Choroid plexus epithelial cell (primary cell): ENCODE measurements around the gene ATOH8.

Source experiments
- DNase-seq: peaks from one replicate; pipeline ENCODE4 v3.0.0-alpha.2; 2010; ENCODE audit warnings: low read depth
- H3K4me3 ChIP-seq: 2 replicates; pipeline ENCODE4 v1.5.1; 2011; ENCODE audit warnings: low read depth, mild to moderate bottlenecking, control low read depth, low read length, moderate library complexity
- TF ChIP-seq, protein P1 (sequence below): conservative IDR thresholded peaks from 2 replicates; pipeline ENCODE4 v1.5.1; 2011; ENCODE audit warnings: low read depth, mild to moderate bottlenecking, control low read depth, inconsistent platforms, low read length, moderate library complexity

The ATOH8 gene

GRCh38 chr2:85770369-85770768 is 16.6 kb downstream of the ATOH8 start:
- no peak overlapping the region for H3K4me3 ChIP-seq
- TF ChIP-seq, protein P1, sequence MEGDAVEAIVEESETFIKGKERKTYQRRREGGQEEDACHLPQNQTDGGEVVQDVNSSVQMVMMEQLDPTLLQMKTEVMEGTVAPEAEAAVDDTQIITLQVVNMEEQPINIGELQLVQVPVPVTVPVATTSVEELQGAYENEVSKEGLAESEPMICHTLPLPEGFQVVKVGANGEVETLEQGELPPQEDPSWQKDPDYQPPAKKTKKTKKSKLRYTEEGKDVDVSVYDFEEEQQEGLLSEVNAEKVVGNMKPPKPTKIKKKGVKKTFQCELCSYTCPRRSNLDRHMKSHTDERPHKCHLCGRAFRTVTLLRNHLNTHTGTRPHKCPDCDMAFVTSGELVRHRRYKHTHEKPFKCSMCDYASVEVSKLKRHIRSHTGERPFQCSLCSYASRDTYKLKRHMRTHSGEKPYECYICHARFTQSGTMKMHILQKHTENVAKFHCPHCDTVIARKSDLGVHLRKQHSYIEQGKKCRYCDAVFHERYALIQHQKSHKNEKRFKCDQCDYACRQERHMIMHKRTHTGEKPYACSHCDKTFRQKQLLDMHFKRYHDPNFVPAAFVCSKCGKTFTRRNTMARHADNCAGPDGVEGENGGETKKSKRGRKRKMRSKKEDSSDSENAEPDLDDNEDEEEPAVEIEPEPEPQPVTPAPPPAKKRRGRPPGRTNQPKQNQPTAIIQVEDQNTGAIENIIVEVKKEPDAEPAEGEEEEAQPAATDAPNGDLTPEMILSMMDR: no peak
- no peak for DNase-seq

GRCh38 chr2:85770786-85771409 is 17.1 kb downstream of the ATOH8 start:
- TF ChIP-seq, protein P1: no peak
- no peak overlapping the region for H3K4me3 ChIP-seq
- no peak for DNase-seq

GRCh38 chr2:85771486-85771885 is 17.7 kb downstream of the ATOH8 start:
- no peak overlapping the region for H3K4me3 ChIP-seq
- DNase-seq: no peak
- TF ChIP-seq, protein P1: no peak

DNA sequence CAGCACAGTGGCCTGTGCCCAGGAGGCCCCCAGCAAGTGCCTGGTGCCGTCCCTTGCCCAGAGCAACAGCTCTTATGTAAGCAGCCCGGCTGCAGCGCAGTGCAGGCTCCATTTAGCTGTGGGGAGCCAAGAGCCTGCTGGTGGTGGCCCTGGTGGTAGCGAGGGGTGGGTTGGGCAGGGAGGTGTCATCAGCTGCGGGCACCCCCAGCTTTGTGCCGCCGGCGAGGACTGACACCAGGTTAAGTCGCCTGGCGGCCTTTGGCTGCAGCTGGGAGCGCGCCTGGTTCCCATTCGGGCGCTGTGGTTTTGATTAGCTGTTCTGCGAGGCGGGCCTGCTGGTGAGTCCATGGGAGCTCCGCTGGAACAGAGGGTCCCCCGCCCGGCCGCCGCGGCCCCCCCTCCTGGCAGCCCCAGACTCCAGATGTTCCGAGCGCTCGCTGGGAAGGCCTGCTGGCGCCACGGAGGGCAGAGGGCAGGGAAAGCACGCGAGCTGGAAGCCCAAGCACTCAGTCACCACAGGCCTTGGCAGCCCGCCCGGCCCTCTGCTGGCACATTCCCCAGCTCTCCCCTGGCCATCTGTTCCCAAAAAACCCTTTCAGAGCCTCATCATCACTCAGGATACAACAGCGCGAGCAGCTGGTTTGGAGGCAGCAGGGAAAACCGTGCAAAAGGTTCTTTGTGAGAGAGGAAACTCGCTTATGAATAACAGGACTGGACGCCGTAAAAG is 18.4 kb downstream of the ATOH8 start:
- H3K4me3 ChIP-seq: peak overlapping the region; percentile 17
- DNase-seq: peak; percentile 100
- TF ChIP-seq, protein P1: peak; percentile 41

DNA sequence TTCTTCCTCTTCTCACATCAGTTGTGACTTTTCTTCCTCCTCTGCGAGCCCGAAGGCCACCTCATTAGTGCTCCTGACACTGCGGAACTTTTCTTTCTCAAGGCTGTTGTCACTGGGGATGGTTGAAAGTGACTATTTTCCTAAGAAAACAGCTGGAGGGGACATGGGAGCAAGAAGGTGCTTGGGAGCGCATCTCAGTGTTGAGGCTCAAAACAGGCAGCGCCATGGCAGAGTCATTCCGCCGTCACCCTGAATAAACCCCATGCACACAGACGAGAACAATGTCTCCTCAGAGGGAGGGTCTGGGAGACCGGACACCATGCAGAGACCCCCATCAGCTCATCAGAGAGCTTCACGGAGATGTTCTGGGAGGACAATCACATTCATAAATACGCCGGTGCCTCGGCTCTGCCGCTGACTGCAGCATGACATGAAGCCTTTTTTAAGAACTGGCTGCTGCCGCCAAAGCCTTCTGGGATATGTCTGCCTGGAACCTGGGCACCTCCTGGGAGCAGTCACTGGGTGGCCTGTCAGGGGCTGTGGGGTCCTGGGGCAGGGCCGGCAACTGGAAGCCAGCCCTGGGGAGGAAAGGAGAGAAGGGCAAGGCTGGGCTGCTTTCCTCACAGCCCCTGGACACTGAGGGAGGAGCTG is 19.2 kb downstream of the ATOH8 start:
- TF ChIP-seq, protein P1: no peak
- no peak for DNase-seq
- peak overlapping the region; percentile 32 for H3K4me3 ChIP-seq

GRCh38 chr2:85773692-85774091 is 19.9 kb downstream of the ATOH8 start:
- TF ChIP-seq, protein P1: no peak
- H3K4me3 ChIP-seq: no peak overlapping the region
- DNase-seq: no peak
